Fibroblast of villous mesenchyme (primary cell): ENCODE results near the gene TGM4. TPM values are rescaled to one million over a fixed set of nuclear protein-coding genes. Genes with fewer than 3 reads are reported as not detected.

Source experiments
- DNase-seq: peaks from one replicate; pipeline ENCODE4 v3.0.0-alpha.2; 2010; ENCODE audit warnings: low read depth
- H3K4me3 ChIP-seq: 2 replicates; pipeline ENCODE4 v1.5.1; 2011; ENCODE audit warnings: low read depth, mild to moderate bottlenecking, low read length
- CTCF ChIP-seq: IDR thresholded peaks from 2 replicates; pipeline ENCODE4 v1.5.1; 2012; ENCODE audit warnings: low read depth, mild to moderate bottlenecking, low read length; ENCODE audit not compliant: insufficient read depth
- total RNA-seq: library from RNA; depleted of rRNA; stranded (reverse); fragments of >200 nt; gene quantifications from 2 replicates; pipeline ENCODE4 v1.2.3, GENCODE V29; 2012

TGM4 gene
- total RNA-seq, 1 donor, result not detected

GRCh38 chr3:44862226-44862637 is 12.2 kb upstream of the TGM4 start:
- peak overlapping the region; percentile 77 for H3K4me3 ChIP-seq
- TF ChIP-seq CTCF, result no peak
- DNase-seq, result no peak

DNA sequence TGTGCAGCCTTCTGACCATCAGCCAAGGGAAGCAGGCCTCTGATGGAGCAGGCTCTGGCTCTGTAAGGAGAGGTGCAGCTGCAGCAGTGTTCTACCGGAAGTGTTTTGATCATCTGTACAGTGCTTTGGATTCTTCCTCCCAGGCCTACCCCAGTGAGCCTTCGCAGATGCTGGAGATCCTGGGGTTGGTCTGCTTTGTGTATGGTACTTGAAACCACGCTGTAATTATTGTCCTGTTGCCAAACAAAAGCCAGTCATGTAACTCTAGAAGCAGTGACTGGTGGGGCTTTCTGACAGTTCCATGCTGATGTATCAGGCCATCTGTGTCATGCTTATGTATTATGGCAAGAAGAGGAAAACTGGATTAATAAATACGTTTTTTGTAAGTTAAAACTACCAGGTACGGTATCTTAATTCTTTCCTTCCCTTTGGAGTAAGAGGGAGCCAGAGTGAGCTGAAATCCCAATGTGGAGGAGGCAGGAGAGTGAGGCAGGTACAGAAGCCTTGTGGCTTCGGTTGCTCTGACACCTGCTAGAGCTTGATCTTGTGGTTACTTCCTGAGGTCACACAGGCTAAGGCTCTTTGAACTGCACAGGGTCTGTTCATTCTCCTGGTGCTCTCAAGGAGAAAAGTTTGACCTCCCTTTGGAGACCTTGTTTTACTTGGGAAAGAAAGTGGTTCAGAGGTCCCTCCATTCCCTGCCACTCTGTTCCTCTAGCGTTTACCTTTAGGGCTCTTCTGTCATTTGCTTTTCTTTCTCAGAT is 9.0 kb upstream of the TGM4 start:
- no peak for DNase-seq

GRCh38 chr3:44867421-44868111 is 6.8 kb upstream of the TGM4 start:
- TF ChIP-seq CTCF, result no peak
- no peak overlapping the region for H3K4me3 ChIP-seq
- DNase-seq, result no peak

More for the DNA sequence above, 9.0 kb upstream of the TGM4 start:
- TF ChIP-seq CTCF, result no peak
- no peak overlapping the region for H3K4me3 ChIP-seq

- TF ChIP-seq CTCF, result no peak
- H3K4me3 ChIP-seq, result no peak overlapping the region
Measured at GRCh38 chr3:44870375-44871061, 3.9 kb upstream of the TGM4 start.

GRCh38 chr3:44875596-44875995 is 1.2 kb downstream of the TGM4 start:
- TF ChIP-seq CTCF, result no peak
- no peak for DNase-seq
- no peak overlapping the region for H3K4me3 ChIP-seq

More at GRCh38 chr3:44870375-44871061, 3.9 kb upstream of the TGM4 start:
- DNase-seq, result no peak

- DNase-seq, result no peak
- TF ChIP-seq CTCF, result no peak
- no peak overlapping the region for H3K4me3 ChIP-seq
Measured at GRCh38 chr3:44877333-44877732, 2.9 kb downstream of the TGM4 start.
